HG02885 (cell line): Measurements from ENCODE around the gene NUP35.
"Not testable (repeated sequence)": the region's sequence is repeated elsewhere in the genome, so short reads cannot be mapped to it uniquely, and the experiment has no call there.

Experiments
- ATAC-seq: cut with Tn5 transposase; IDR thresholded peaks from one replicate; pipeline ENCODE4 v1.9.1; 2021; ENCODE audit warnings: mild to moderate bottlenecking; ENCODE audit not compliant: unreplicated experiment, poor library complexity

Gene NUP35

DNA sequence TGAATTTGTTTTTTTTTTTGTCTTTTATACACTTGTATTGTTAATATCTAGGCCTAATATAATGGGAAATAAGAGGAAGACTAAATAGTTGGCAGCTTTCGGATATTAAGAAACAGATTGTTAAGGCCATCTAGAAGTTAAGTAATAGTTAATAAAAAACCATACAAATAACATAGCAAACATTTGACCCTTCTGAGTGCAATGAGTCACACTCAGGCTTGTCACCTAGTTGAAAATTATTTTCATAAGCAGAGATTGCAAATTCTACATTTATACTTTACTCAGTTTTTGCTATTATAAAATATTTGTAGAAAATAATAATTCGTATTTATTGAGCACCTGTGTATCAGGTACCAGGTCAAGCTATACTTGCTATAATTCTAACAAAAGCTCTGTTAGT lies 2.4 kb downstream of the NUP35 start:
- no peak for ATAC-seq

DNA sequence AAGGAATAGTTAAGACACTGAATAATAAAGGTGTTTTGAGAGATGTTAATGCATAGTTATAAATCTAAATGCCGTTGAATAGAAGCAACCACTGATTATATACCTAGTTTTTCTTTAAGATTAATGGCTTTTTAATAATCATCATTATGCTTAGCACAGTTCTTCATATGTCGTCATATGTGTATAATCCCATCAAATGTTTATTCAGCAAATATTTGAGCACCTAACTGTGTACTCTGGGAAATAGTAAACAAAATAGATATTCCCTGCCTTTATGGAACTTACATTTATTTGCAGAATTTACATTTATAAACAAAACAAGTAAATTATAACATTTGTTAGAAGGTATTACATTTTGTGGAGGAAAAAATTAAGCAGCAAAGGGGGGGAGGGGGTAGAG lies 9.8 kb downstream of the NUP35 start:
- no peak for ATAC-seq

DNA sequence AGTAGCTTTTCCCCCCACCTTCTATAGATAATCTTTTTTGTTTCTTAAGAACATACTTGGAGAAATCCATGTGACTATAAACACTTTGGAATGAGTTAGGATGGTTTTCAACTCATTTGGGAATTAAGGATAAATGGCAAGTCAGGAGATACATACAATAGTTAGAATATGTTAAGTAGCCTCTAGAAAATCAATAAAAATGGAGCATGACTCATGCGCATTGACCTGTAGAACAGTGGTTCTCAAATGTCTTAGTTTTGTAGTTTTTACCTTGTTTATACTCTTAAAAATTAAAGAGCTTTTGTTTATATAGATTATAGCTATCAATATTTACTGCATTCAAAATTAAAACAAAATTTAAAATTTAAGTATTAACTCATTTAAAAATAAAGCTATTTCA lies 24.7 kb downstream of the NUP35 start:
- no peak for ATAC-seq

GRCh38 chr2:183149489-183149888 lies 25.2 kb downstream of the NUP35 start:
- no peak for ATAC-seq

DNA sequence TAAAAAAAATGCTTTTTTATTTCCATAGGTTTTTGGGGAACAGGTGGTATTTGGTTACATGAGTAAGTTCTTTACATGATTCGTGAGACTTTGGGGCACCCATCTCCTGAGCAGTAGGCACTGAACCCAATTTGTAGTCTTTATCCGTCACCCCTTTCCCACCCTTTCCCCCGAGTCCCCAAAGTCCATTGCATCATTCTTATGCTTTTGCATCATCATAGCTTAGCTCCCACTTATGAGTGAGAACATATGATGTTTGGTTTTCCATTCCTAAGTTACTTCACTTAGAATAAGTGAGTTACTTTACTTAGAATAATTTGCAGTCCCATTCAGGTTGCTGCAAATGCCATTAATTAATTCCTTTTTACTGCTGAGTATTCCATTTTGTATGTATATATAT lies 28.0 kb downstream of the NUP35 start:
- ATAC-seq, result not testable (repeated sequence)

DNA sequence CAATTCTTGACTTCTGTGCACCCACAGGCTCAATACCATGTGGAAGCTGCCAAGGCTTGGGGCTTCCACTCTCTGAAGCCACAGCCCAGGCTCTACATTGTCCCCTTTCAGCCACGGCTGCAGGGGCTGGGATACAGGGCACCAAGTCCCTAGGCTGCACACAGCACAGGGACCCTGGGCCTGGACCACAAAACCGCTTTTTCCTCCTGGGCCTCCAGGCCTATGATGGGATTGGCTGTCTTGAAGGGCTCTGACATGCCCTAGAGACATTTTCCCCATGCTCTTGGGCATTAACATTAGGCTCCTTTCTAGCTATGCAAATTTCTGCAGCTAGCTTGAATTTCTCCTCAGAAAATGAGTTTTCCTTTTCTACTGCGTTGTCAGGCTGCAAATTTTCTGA lies 29.7 kb downstream of the NUP35 start:
- no peak for ATAC-seq

GRCh38 chr2:183154772-183155171 lies 30.5 kb downstream of the NUP35 start:
- ATAC-seq, result not testable (repeated sequence)

DNA sequence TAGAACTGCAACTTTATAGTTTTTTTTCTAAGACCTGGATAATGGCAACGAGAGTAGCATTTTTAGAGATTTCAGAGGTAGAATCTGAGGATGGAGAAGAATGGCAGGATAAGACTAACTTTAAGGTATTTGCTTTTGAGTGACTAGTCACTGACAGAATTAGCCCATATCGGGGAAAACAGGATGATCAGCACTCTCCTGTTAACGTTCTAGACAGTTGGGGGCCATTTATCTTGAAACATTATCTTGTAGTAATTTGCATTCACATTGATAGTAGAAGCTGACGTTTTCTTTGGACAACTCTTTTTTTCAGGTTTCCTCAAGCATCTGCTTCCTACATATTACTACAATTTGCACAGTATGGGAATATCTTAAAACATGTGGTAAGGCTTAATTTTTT lies 32.9 kb downstream of the NUP35 start:
- no peak for ATAC-seq

- ATAC-seq, result no peak
Observed at GRCh38 chr2:183162362-183162761, 38.1 kb downstream of the NUP35 start.

DNA sequence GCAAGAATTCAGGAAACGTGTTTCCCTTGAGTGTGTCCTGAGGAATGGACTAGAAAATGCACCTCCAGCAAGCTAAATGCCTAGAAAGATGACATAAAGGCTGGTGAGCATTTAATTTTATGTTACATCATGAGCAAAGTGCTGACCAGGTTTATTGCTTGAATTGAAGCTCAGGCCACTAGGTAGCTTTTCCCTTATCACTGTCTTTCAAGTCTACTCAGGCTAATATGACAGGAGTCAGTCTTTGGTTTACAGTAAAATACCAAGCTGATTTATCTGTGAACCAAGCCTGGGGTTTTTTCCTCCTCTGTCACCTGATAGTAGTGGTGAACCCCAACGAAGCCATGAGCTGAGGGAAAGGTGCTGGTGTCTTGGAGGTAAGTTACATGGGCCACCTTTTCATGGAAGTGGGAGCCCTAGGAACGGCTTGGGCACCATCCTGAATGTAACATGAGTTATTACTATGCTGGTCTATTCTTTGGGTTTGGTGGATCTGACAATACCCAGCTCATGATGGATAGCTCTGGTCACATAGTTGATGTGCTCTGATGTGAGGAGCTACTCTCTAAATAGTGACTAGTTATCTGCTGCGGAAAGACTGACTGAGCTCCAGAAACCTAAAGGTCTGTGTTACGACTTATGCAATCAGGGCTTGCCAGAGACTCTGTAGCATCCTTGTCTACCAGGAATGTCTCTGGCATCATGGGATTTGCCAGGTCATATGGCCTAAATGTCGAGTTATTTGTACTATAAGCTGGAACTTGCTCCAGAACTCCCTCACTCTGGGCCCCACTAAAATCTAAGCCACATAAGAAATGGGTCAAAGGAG lies 39.8 kb downstream of the NUP35 start:
- ATAC-seq, result no peak

DNA sequence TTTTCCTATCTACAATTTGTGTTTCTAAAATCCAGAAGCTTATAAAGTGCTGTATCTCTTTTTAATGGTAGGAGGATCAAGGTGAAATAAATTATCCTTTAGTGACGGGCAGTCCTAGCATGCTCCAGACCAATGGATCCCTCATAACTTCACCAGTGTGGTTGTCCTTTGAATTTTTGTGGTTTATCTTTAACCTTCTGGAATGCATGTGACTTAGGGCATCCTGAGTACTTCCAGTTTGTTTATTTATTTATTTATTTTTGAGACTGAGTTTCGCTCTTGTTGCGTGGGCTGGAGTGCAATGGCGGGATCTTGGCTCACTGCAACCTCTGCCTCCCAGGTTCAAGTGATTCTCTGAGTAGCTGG lies 40.4 kb downstream of the NUP35 start:
- no peak for ATAC-seq

DNA sequence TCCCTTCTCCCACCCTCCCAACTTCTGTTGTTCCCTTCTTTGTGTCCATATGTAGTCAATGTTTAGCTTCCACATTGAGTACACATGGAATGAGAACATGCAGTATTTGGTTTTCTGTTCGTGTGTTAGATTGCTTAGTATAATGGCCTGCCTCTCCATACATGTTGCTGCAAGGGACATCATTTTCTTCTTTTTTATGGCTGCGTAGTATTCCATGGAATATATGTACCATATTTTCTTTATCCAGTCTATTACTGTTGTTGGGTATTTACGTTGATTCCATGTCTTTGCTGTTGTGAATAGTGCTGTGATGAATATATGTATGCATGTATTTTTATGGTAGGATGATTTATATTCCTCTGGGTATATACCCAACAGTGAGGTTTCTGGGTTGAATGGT lies 42.0 kb downstream of the NUP35 start:
- ATAC-seq, result no peak

DNA sequence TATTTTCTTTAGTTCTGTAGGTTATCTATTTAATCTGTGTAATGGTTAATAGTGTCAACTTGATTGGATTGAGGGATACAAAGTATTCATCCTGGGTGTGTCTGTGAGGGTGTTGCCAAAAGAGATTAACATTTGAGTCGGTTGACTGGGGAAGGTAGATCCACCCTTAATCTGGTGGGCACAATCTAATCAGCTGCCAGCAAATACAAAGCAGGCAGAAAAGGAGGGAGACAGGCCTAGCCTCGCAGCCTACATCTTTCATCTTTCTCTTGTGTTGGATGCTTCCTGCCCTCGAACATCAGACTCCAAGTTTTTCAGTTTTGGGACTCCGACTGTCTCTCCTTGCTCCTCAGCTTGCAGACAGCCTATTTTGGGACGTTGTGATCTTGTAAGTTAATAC lies 42.7 kb downstream of the NUP35 start:
- not testable (repeated sequence) for ATAC-seq

- ATAC-seq, result no peak
Observed at GRCh38 chr2:183172220-183172887, 48.1 kb downstream of the NUP35 start.

- ATAC-seq, result no peak
Observed at GRCh38 chr2:183179156-183179555, 54.9 kb downstream of the NUP35 start.

DNA sequence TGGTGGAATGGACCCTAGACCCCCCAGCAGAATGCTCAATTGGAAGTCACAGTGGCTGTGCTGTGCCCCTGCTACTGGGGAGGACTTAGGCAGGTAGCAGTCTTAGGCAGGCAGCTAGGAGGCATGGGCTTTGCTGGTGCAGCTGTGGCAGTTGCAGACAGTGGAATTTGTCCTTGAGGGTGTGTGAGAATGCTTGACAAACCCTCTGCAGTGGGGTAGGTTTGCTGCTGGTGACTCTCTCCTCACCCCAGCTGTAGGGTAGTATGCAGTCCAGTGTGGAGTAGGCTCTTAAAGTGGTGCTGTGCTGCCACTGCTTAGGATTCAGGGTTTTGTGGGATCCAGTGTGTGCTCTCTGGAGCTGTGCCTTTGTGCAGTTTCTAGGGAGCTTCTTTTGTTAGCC lies 61.3 kb downstream of the NUP35 start:
- no peak for ATAC-seq

DNA sequence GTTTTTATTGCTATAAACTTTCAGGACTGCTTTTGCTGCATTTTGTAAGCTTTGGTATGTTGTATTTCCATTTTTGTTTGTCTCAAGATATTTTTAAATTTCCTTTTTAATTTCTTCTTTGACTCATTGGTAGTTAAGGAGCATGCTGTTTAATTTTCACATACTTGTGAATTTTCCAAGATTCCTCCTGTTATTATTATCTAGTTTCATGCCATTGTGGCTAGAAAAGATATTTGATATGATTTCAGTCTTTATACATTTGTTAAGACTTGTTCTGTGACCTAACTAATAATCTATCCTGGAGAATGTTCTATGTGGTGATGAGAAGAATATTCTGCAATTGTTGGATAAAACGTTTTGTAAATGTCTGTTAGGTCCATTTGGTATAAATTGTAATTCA lies 62.1 kb downstream of the NUP35 start:
- ATAC-seq, result no peak

DNA sequence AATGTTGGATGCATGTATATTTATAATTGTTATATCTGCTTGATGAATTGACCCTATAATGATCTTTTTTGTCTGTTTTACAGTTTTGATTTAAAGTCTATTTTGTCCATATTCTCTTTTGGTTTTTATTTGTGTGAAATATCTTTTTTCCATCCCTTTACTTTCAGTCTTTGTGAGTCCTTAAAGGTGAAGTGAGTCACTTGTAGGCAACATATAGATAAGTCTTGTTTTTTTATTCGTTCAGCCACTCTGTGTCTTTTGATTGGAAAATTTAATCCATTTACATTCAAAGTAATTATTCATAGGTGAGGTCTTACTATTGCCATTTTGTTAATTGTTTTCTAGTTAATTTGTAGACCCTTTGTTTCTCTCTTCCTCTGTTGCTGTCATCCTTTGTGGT lies 62.5 kb downstream of the NUP35 start:
- ATAC-seq, result no peak

GRCh38 chr2:183192343-183192742 lies 68.1 kb downstream of the NUP35 start:
- ATAC-seq, result no peak

DNA sequence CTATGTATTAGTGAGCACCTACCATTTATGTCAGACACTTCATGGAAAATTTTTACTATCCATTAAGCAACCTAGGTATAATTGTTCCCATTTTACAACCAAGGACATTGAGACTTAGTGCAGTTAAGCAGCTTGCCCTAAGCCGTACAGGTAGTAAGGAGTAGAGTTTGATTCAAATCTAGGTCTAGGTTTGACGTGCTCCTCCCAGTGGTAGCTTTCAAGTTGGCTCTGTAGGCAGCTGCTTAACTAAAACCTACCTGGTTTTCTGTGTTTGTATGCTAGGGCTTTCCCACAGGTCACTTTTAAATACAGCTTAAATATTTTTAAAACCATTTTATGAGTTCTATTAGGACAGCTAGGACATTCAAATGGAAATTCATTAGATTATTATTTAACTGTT lies 69.7 kb downstream of the NUP35 start:
- ATAC-seq, result no peak

- no peak for ATAC-seq
Observed at GRCh38 chr2:183195397-183195796, 71.2 kb downstream of the NUP35 start.

GRCh38 chr2:183195998-183196409 lies 71.8 kb downstream of the NUP35 start:
- ATAC-seq, result no peak
